AG20443 (cell line): ENCODE data around the gene COMMD2.
A peak's percentile ranks its signal among the peaks of the same experiment; 100 is the strongest.

Source experiments
- DNase-seq: peaks from one replicate; pipeline ENCODE4 v3.0.0; 2012; ENCODE audit warnings: low spot score, mixed read lengths

Gene COMMD2

DNA sequence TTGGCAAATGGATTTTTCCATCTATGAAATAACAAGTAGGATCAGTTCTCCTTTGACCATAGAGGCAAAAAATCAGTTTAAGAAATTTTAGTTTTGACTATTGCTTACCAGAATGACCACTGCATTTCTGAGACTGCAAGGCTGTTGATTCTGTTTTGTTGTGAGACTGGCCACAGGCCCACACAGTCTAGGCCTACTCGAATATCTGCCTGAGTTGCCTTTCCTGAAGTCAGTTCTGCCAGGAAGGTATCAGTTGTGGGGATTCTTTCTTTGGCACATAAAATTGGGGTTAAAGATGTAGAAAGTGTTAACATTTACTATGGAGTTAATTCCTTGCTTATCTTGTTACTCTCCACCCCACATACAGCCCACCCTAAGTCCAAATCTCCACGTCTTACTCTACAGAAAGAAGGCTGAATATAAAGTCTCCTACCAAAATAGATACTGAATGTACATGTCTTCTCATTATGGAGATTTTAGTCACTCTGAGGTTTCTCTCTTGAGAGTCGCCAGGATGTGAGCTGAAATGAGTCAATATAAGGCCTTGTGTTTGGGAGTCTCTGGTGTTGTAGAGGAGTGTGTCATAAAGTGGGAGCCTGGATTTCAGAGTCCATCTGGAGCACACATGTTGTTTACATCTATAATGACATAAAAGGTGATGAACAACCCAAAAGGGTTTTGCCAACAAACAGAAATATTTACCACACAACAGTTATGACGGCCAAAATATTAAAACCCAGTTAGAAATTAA is 49.4 kb downstream of the COMMD2 start:
- DNase-seq, result peak; percentile 81

DNA sequence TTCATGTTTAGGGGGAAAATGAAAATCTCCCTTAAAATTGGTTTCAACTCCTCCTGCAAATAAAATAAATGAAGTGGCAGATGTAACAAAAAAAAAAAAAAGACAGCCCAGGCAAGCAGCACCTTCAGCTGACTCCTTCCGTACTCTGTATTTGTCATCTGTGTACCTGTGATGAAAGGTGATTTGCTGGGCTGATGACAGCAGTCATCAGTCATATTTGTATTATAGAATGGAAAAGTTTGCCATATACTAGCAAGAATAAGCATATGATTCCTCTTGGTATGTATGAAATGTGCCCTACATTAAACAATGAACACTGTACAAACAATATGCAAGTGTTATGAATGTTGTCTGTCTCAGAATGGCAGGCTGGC is 50.3 kb downstream of the COMMD2 start:
- no peak for DNase-seq

DNA sequence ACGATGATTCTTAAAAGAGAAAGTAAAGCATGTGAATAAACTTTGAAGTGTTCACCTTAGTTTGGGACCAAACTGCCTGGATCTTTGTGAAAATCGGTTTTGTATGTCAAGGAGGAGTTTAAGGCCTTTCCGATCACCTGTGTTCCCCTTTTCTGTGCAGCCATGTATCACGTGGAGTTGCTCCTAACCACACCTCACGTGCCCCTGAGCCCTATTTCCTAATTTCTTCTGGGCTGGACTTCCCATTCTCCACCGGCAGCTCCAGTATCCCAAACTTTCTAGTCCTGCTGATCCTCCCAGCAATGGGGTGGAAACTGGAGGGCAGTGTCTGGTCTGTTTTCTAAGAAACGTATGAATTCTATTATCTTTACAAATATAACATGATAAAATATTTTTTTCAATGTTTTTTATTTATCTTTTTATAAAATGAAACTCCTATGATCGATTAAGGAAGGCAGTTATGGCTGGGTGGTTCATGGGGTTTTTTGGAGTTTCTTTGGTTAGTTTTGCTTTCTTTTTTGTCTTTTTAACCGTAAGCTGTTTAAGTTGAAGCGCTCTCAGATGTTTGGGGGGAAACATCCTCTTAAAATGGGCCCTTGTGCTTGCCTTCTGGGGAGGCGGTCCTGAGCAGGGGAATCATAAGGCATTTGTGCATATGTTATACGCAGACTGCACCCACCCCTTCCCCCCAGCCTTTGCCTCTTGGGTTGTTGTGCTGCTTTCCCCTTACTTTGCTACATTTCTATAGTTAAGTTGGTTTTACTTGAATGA is 50.9 kb downstream of the COMMD2 start:
- DNase-seq, result peak; percentile 22
